ENCODE results near the gene REV3L. TPM values are rescaled to one million over a fixed set of nuclear protein-coding genes. Genes with fewer than 3 reads are reported as not detected.
A peak's percentile ranks its signal among the peaks of the same experiment; 100 is the strongest.
"Not testable (repeated sequence)": the region's sequence is repeated elsewhere in the genome, so short reads cannot be mapped to it uniquely, and the experiment has no call there.

The REV3L gene
- total RNA-seq, 2 experiments from 2014 or later = 19.8 to 22.9 TPM

DNA sequence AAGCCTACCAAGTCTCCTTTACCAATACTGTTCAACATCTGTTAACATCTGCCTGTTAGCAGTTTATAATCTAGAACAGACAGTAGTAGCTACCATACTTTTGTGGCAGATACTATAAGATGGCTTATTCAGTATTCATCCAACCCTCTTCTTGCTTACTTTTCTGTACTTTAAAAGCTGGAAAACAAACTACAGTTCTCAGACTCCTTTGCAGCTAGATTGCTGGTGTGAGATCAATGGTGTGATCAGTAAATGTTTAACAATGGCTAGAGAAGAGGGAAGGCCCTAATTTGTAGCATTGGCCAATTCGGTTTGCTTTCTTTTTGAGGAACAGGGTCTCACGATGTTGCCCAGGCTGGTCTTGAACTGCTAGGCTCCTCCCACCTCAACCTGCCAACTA is 3.5 kb upstream of the REV3L start:
- H3K36me3 Mint-ChIP-seq (ENCODE audit: low read depth) = peaks cover 17% of the 10 kb centered on the region
- peak overlapping the region; percentile 90 for H3K27ac Mint-ChIP-seq
- no peaks in the 10 kb centered on the region for H3K27me3 Mint-ChIP-seq
- H3K4me1 Mint-ChIP-seq = peaks cover 44% of the 10 kb centered on the region
- ChIA-PET POLR2A (interaction anchor here (1.1 to 5.5 kb wide), 4 partner anchors 101 to 227 kb away, joined by 3 to 80 read pairs (median 6); partner anchors contain the start of gene TRAF3IP2), CTCF (interaction anchor here (0.9 to 1.7 kb wide), 4 partner anchors 8 to 228 kb away, joined by 3 to 7 read pairs (median 4); partner anchors contain the start of gene TRAF3IP2)
- no peaks in the 10 kb centered on the region for H3K9me3 Mint-ChIP-seq
- no peak for DNase-seq
- H3K4me3 Mint-ChIP-seq = peak overlapping the region; percentile 49

GRCh38 chr6:111485342-111485741 is 2.3 kb upstream of the REV3L start:
- ChIA-PET CTCF (interaction anchor here (0.7 to 3.3 kb wide), 4 partner anchors 81 to 226 kb away, joined by 3 to 33 read pairs (median 4); partner anchors contain the start of gene TRAF3IP2), POLR2A (interaction anchor here (1.0 to 5.5 kb wide), 6 partner anchors 28 to 611 kb away, joined by 4 to 80 read pairs (median 7); partner anchors contain the start of genes AMD1 and TRAF3IP2)
- H3K4me3 Mint-ChIP-seq = no peak overlapping the region
- no peak for DNase-seq
- H3K9me3 Mint-ChIP-seq = no peaks in the 10 kb centered on the region
- H3K36me3 Mint-ChIP-seq (ENCODE audit: low read depth) = peaks cover 17% of the 10 kb centered on the region
- H3K27me3 Mint-ChIP-seq = no peaks in the 10 kb centered on the region
- peak overlapping the region; percentile 90 for H3K27ac Mint-ChIP-seq
- peaks cover 51% of the 10 kb centered on the region for H3K4me1 Mint-ChIP-seq

- peaks cover 14% of the 10 kb centered on the region for H3K36me3 Mint-ChIP-seq (ENCODE audit: low read depth)
- no peaks in the 10 kb centered on the region for H3K27me3 Mint-ChIP-seq
- ChIA-PET POLR2A (interaction anchor here (0.6 to 5.5 kb wide), 23 partner anchors 10 to 669 kb away, joined by 3 to 80 read pairs (median 4); partner anchors contain the start of genes AMD1, CDK19, FAM229B and TRAF3IP2), CTCF (interaction anchor here (1.5 to 3.3 kb wide), 3 partner anchors 81 to 225 kb away, joined by 3 to 33 read pairs (median 6); partner anchors contain the start of gene TRAF3IP2)
- DNase-seq = no peak
- peak overlapping the region; percentile 95 for H3K27ac Mint-ChIP-seq
- peaks cover 56% of the 10 kb centered on the region for H3K4me1 Mint-ChIP-seq
- H3K9me3 Mint-ChIP-seq = no peaks in the 10 kb centered on the region
- H3K4me3 Mint-ChIP-seq = peak overlapping the region; percentile 87
These were observed 1.6 kb upstream of the REV3L start for GRCh38 chr6:111484633-111484930.

DNA sequence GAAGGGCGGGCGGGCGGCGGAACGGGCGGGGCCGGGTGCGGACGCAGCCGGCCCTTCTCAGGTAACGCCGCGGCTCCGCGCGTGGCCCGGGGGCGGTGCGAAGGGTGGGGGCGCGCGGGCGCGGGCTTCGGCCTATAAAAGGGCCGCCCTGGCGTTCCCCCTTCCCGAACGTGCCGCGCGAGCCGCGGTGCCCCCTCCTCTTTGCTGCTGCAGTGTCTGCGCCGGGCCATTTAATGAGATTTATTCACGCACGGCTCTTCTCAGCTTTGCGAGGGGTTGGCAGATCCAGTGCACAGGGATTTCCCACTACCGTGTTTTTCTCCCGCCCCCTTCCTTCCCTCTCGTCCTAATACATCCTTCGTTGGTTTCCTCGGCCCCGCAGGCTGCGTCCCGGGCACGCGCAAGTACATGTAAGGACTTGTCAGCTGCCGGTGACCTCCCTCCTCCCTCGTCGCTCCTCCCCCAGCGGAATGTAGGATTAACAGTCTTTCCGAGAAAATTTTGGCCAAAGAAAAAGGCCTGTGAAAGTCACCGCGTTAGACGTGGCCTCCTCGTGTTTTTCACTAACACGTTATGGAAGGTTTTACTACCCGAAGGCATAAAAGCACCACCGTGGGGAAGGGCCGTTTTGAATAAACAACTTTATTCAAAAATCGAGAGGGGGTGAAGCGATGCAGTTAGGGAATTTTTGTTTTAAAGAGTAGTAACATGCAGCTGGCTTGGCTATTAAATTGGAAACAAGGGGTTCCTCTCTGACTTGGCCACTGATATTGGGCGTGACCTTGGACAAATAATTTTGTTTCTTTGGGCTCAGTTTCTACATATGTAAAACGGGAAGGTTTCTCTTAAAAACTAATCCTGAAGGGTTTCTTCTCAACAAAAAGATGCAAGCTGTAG is 966 bp upstream of the REV3L start:
- Mint-ChIP-seq H3K4me3 (peak overlapping the region; percentile 95), H3K36me3 (ENCODE audit: low read depth) (peaks cover 14% of the 10 kb centered on the region), H3K27me3 (no peaks in the 10 kb centered on the region), H3K4me1 (peaks cover 59% of the 10 kb centered on the region), H3K9me3 (no peaks in the 10 kb centered on the region), H3K27ac (peak overlapping the region; percentile 96)
- ChIA-PET POLR2A (interaction anchor here (0.6 to 5.5 kb wide), 29 partner anchors 11 to 668 kb away, joined by 3 to 80 read pairs (median 4); partner anchors contain the start of genes AMD1, CDK19, FAM229B and TRAF3IP2), CTCF (interaction anchor here (0.6 to 3.3 kb wide), 5 partner anchors 82 to 679 kb away, joined by 3 to 33 read pairs (median 4); partner anchors contain the start of gene TRAF3IP2)
- peak; percentile 88 for DNase-seq

DNA sequence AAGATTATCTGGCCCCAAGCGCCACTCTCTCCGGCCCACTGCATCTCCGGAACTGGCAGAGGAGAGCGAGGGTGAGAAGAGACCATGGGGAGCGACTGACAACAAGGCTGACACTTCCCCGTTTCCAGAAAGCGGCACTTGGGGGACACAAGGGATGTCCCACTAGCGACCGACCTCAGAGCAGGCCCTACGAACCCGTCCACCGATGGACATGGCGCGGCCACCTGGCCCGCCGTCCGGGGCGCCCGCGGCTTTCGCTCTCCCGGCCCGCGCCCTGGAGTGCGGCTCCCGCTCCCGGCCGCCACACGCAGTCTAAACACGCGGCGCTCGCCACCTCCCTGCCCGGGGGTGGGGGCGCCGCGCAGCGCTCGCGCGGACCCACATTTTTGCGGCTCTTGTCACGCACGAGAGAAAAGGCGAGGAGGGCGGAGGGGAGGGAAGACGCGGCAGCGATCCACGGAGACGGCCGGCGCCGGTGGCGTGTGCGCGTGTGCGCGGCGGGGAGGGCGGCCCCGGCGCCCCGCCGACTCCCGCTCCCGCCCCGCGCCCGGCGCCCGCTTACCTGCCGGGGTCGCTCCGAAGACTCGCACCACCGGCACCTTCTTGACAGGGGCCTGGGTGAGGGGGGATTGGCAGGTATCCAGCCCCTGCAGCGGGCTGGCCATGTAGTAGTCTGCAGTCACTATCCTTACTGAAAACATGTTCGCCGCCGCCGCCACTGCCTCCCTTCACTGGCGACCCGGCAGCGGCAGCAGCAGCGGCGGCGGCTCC is 645 bp downstream of the REV3L start:
- Mint-ChIP-seq H3K9me3 (no peaks in the 10 kb centered on the region), H3K36me3 (ENCODE audit: low read depth) (peaks cover 5% of the 10 kb centered on the region), H3K27ac (peak overlapping the region; percentile 88), H3K27me3 (no peaks in the 10 kb centered on the region), H3K4me1 (peaks cover 58% of the 10 kb centered on the region), H3K4me3 (peak overlapping the region; percentile 95)
- POLR2A ChIA-PET = interaction anchor here (0.6 to 5.5 kb wide), 12 partner anchors 10 to 391 kb away, joined by 3 to 80 read pairs (median 4); partner anchors contain the start of genes FYN and TRAF3IP2
- CTCF ChIA-PET = interaction anchor here (0.6 to 3.3 kb wide), 2 partner anchors 223 to 323 kb away, joined by 3 to 33 read pairs; a partner anchor contains a TSS
- DNase-seq = peak; percentile 57

DNA sequence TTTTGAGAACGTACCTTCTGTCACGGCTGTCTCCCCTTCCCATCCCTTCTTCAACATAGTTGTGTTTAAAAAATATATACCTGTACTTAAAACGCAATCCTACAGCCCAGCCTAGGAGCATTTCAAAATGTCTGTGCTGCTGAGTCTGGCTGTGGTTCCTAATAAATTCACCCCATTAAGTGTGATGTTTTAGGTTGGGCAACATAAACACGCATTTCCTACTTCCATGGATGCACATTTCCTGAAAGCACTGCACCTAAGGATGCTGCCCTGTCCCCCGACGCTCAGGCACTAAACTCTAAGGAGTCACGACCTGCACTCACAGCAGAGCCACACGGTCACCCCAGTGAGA is 1.2 kb downstream of the REV3L start:
- CTCF ChIA-PET = interaction anchor here (1.7 kb wide), 1 partner anchor 223 kb away, joined by 10 read pairs; a partner anchor contains a TSS
- H3K27me3 Mint-ChIP-seq = no peaks in the 10 kb centered on the region
- POLR2A ChIA-PET = interaction anchor here (1.3 kb wide), 1 partner anchor 40 kb away, joined by 3 read pairs; no protein-coding TSS in a partner anchor
- peak overlapping the region; percentile 88 for H3K27ac Mint-ChIP-seq
- H3K9me3 Mint-ChIP-seq = no peaks in the 10 kb centered on the region
- peaks cover 5% of the 10 kb centered on the region for H3K36me3 Mint-ChIP-seq (ENCODE audit: low read depth)
- H3K4me3 Mint-ChIP-seq = peak overlapping the region; percentile 95
- H3K4me1 Mint-ChIP-seq = peaks cover 55% of the 10 kb centered on the region
- DNase-seq = no peak

- CTCF ChIA-PET = interaction anchor here (1.7 kb wide), 1 partner anchor 222 kb away, joined by 10 read pairs; a partner anchor contains a TSS
These were observed 1.8 kb downstream of the REV3L start for GRCh38 chr6:111480988-111481822.

DNA sequence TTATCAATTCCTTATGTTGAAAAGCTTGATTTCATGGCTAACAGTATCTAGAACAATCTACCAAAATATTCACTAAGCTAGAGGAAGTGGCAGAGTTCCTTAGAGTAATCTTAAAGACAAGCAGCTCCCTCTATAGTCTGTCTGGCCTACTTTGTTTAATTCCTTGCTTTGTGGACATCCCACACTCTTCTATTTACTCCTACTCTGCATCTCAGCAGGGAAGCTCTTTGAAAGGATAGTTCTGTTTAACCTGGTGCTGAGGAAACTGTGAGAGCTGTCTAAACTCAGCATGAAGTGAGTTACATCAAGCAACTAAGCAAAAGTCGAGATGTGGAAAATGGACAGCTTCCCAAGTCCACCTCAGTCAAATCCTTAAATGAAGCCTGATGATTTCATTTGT is 4.3 kb downstream of the REV3L start:
- no peak for DNase-seq
- Mint-ChIP-seq H3K27ac (no peak overlapping the region), H3K27me3 (no peaks in the 10 kb centered on the region), H3K9me3 (no peaks in the 10 kb centered on the region), H3K4me1 (peaks cover 35% of the 10 kb centered on the region), H3K36me3 (ENCODE audit: low read depth) (no peaks in the 10 kb centered on the region), H3K4me3 (no peak overlapping the region)
- ChIA-PET POLR2A (interaction anchor here (0.6 to 3.2 kb wide), 6 partner anchors 8 to 608 kb away, joined by 3 to 37 read pairs (median 4); partner anchors contain the start of genes FAM229B, TRAF3IP2 and TUBE1), CTCF (interaction anchor here (0.6 to 2.5 kb wide), 24 partner anchors 8 to 467 kb away, joined by 3 to 101 read pairs (median 4); partner anchors contain the start of gene TRAF3IP2)

More at GRCh38 chr6:111480988-111481822, 1.8 kb downstream of the REV3L start:
- H3K27me3 Mint-ChIP-seq = no peaks in the 10 kb centered on the region
- no peaks in the 10 kb centered on the region for H3K9me3 Mint-ChIP-seq
- POLR2A ChIA-PET = interaction anchor here (1.2 to 1.3 kb wide), 3 partner anchors 41 to 222 kb away, joined by 3 to 6 read pairs (median 3); partner anchors contain the start of gene TRAF3IP2
- no peaks in the 10 kb centered on the region for H3K36me3 Mint-ChIP-seq (ENCODE audit: low read depth)
- peak overlapping the region; percentile 95 for H3K4me3 Mint-ChIP-seq
- no peak for DNase-seq
- H3K27ac Mint-ChIP-seq = peak overlapping the region; percentile 88
- peaks cover 49% of the 10 kb centered on the region for H3K4me1 Mint-ChIP-seq

- ChIA-PET CTCF (interaction anchor here (0.6 to 2.5 kb wide), 23 partner anchors 9 to 467 kb away, joined by 3 to 101 read pairs (median 5); partner anchors contain the start of gene TRAF3IP2), POLR2A (interaction anchor here (0.6 to 3.2 kb wide), 6 partner anchors 9 to 609 kb away, joined by 3 to 37 read pairs (median 4); partner anchors contain the start of genes FAM229B, TRAF3IP2 and TUBE1)
- H3K9me3 Mint-ChIP-seq = no peaks in the 10 kb centered on the region
- H3K36me3 Mint-ChIP-seq (ENCODE audit: low read depth) = no peaks in the 10 kb centered on the region
- H3K4me1 Mint-ChIP-seq = peaks cover 40% of the 10 kb centered on the region
- no peak overlapping the region for H3K27ac Mint-ChIP-seq
- no peaks in the 10 kb centered on the region for H3K27me3 Mint-ChIP-seq
- DNase-seq = no peak
- H3K4me3 Mint-ChIP-seq = no peak overlapping the region
These were observed 4.9 kb downstream of the REV3L start for GRCh38 chr6:111478064-111478476.

DNA sequence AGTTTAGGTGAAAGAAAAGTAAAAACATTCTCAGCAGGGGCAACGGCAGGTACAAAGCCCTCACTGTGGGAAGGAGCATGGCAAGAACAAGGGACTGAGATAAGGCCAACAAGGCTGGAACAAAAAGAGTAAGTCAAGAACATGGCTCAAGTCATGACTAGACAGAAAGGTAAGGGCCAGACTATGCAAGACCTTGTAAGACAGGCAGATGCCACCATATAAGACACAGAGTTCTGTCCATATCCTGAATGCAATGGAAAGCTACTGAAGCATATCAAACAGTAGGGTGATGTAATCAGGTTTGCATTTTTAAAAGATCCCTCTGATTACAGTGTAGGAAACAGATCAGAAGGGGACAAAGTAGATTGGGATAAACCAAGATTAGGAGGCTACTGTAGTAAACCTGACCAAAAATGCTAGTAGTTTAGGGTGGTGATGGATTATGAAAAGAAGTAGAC is 5.5 kb downstream of the REV3L start:
- H3K27me3 Mint-ChIP-seq = no peaks in the 10 kb centered on the region
- H3K4me1 Mint-ChIP-seq = peaks cover 45% of the 10 kb centered on the region
- H3K4me3 Mint-ChIP-seq = no peak overlapping the region
- no peaks in the 10 kb centered on the region for H3K36me3 Mint-ChIP-seq (ENCODE audit: low read depth)
- DNase-seq = no peak
- no peak overlapping the region for H3K27ac Mint-ChIP-seq
- POLR2A ChIA-PET = interaction anchor here (2.0 to 3.2 kb wide), 2 partner anchors 128 to 218 kb away, joined by 10 to 37 read pairs; partner anchors contain the start of gene TRAF3IP2
- no peaks in the 10 kb centered on the region for H3K9me3 Mint-ChIP-seq
- CTCF ChIA-PET = interaction anchor here (0.6 to 2.5 kb wide), 10 partner anchors 10 to 466 kb away, joined by 3 to 101 read pairs (median 6); a partner anchor contains a TSS

- H3K4me1 Mint-ChIP-seq = peaks cover 46% of the 10 kb centered on the region
- H3K4me3 Mint-ChIP-seq; CTCF ChIA-PET; H3K27ac Mint-ChIP-seq; H3K36me3 Mint-ChIP-seq (ENCODE audit: low read depth); H3K27me3 Mint-ChIP-seq; POLR2A ChIA-PET; H3K9me3 Mint-ChIP-seq; DNase-seq: not testable (repeated sequence)
These were observed 7.0 kb downstream of the REV3L start for GRCh38 chr6:111476061-111476460.
